DMS153 (cell line): ENCODE data around the gene ASPDH.
"Not testable (repeated sequence)": the region's sequence is repeated elsewhere in the genome, so short reads cannot be mapped to it uniquely, and the experiment has no call there.

Experiments
- DNase-seq: peaks from one replicate; lab custom pipeline; 2025; lab: John Stamatoyannopoulos, UW

Gene ASPDH

DNA sequence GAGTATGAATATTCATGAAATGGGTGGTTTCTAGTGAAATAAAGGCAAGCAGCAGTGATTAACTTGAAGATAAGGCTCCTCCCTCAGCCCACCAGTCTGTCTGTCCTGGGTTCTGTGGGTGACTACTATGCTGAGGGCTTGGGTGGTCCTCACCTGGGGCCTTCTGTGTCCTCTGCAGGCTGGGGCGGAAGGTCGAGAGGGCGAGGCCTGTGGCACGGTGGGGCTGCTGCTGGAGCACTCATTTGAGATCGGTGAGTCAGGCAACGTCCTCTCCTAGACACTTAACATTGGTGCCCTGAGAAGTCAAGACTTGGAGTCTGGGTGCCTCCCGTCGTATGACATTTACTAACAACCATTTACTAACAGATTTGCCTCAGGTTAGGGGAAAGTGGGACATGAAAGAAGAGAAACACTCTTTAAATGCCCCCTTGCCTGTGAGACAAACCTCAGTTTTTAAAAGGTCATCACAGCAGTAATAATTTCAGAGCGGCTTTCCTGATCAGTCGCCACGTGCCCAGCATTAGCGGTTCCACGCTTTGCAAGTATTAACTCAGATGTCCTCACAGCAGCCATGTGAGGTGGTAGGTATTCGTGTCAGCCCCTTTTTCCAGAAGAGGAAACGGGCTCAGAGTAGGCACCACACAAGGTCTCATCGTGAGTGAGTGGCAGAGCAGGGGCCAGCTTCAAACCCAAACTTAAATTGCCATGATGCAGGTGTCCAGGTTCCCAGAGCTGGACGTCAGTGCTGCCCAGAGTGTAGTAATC is 35.8 kb downstream of the ASPDH start:
- DNase-seq, result no peak

DNA sequence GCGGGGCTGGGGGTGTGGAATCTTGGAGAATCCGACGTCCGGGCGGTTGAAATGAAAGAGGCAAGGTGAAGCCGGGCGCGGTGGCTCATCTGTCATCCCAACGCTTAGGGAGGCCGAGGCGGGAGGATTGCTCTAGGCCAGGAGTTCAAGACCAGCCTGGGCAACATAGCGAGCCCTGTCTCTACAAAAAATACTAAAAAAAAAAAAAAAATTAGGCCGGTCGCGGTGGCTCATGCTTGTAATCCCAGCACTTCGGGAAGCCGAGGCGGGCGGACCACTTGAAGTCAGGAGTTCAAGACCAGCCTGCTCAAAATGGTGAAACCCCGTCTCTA is 36.8 kb downstream of the ASPDH start:
- DNase-seq, result no peak

DNA sequence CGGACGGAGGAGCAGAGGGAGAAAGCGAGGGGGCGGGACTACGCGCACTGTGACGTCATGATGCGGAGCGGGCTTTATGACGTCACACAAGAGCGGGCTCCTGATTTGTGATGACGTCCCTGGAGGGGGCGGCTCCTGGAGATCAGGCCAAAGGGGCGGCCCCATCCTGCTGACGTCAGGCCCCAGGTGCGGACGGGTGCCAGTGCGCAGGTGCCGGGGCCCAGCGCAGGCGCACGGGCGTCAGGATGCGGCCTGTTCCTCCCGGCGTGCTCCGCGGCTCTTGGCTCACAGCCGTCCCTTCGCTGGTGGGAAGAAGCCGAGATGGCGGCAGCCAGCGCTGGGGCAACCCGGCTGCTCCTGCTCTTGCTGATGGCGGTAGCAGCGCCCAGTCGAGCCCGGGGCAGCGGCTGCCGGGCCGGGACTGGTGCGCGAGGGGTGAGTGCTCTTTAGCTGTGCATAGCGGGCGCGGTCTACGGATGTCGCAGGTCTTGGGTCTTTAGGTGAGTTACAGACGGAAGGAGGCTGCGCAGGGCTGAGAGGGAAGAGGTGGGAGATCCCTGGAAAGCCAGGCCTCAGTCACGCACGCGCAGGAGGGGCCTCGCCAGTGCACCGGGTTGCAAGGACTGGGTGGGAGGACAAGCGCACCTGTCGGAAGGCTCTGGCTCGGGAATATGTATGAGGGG is 37.3 kb downstream of the ASPDH start, which contains the start of the genes EMC10 and GARIN5A:
TSS of gene EMC10 (plus strand) at position 284 of the 683 bp plus-strand sequence. CDS start at position 322, 38 bp downstream.
TSS of gene GARIN5A (minus strand) at position 625 of the 683 bp plus-strand sequence. CDS start at position 165, 460 bp downstream.
- DNase-seq, result peak; percentile 95

DNA sequence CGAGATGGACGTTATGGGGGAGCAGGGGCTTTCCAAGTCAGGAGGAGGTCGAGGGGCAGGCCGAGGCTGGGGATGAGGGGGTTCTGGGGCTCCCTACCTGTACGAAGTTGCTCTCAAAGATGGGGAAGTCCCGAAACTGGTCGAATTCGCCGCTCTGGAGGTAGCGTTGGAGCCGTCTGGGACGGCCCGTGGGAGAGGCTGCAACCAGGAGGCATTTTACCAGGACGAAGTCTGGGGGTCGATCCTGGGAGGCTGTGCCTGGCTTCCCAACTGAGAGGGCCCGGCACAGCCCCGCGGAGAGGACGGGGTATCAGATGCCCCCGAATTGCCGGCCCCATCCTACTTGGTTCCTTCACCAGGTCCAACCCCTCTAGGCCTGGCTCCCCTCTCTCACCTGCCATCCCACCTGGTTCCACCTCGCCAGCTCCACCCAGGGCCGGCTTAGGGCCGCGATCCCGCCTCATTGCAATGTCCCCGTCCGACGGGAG is 37.9 kb downstream of the ASPDH start:
- DNase-seq, result no peak

DNA sequence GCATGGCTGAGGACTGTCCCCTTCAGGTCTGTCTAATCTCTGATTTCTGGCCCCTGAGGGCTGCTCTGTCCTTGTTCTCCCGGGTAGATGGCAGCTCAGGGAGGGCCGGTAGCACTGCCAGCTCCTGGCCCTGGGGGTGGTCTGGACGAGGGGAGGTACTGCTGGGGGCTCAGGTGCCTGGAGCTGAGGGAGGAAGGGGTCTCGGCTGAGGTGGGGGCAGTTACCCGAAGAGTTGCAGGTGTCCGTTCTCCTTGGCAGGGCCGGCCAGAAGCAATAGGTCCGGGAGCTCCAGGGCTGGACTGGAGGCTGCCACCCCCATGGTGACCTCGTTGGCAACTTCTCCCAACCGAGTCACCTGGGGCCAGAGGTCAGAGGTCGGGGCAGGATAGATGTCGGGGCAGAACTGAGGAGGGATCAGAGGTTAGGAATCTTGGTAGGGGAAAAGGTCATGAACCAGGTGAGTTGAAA is 38.6 kb downstream of the ASPDH start:
- DNase-seq, result no peak

DNA sequence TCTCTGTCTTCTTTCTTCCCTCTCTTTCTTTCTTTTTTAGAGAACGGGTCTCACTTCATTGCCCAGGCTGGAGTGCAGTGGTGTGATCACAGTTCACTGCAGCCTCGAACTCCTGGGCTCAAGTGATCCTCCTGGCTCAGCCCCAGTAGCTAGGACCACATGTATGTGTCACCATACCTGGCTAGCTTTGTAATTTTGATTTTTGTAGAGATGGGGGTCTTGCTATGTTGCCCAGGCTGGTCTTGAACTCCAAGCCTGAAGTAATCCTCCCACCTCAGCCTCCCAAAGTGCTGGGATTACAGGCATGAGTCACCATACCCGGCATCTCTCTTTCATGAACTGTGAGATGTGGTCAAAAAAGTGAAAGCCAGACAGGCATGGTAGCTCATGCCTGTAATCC is 40.4 kb downstream of the ASPDH start:
- not testable (repeated sequence) for DNase-seq

DNA sequence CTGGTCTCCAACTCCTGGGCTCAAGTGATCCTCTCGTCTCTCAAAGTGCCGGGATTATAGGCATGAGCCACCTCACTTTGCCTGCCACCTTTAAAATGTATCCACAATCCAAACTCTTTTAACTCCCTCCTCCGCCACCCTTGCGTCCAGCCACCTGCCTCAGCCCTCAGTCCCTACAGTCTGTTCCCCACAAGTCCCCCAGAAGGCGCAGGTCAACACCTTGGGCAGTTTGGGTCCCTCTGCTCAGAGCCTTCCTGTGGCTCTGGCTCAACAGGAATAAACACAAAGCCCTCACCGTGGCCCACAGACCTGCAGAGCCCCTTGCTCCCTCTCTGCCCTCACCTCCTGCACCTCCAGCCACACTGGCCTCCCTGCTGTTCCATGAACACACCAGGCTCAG is 44.9 kb downstream of the ASPDH start:
- no peak for DNase-seq

DNA sequence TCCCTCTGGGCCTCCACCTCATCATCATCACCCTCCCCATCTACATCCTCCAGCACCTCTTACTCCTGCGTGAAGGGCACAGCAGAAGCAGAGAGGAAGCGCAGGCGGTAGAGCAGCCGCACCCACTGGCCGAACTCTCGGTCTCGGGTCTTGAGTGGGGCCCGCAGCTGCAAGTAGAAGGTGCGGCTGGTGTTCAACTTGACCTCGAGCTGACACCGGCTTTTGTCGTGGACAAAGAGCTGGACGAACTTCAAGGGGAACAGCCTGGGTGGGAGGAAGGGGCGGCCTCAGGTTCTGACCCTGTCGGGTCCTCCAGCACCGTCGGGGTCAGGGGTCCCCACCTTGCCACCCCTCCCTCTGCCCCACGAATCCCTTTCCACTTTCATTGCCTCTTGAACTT is 46.1 kb downstream of the ASPDH start:
- DNase-seq, result no peak

DNA sequence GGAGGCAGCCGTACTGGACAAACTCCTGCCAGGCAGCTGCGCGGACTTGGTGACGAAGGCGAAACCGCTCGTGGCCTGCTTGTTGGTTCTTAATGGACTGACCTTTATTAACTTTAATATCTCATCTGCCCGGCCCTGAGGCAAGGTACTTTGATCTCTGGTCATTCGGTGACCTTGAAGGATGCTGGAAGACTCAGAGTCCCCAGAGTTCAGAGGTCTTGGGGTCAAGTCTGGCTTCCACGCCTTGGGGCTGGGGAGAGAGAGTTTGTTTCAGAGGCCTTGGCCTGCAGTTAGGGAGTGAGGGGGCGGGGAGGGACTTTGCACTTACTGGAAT is 47.0 kb downstream of the ASPDH start:
- no peak for DNase-seq

DNA sequence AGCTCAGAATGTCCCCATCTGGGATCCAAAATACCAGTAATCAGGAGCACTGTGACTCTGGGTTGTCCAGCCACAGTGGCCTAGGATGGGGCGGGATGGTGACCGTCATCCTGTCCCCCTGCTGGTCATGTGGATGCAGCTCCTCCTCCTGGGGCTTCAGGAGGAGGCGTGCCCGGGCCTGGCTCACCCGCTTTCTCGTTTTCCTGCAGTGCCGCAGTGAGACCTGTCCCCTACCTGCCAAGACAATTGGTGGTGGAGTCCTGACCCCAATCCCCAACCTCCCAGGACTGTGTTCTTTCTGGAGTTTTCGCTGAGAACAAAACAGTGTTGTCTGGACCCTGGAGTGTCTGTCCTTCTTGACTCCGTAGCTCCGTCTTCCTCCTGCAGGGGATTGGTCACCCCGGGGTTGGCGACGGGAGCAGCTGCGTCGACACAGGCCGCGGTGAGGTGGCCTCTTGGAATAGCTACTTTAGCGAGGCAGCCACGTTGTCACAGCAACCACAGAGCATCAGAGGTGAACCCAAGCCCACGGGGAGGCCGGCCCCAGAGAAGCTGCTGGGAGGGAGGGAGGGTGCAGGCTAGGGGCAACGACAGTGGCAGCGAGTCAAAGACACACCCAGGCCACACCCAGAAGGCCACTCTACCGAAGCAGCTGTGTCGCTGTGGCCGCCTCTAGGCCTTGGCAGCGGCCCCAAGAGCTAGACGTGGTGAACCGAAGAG is 47.6 kb downstream of the ASPDH start:
- peak; percentile 71 for DNase-seq

DNA sequence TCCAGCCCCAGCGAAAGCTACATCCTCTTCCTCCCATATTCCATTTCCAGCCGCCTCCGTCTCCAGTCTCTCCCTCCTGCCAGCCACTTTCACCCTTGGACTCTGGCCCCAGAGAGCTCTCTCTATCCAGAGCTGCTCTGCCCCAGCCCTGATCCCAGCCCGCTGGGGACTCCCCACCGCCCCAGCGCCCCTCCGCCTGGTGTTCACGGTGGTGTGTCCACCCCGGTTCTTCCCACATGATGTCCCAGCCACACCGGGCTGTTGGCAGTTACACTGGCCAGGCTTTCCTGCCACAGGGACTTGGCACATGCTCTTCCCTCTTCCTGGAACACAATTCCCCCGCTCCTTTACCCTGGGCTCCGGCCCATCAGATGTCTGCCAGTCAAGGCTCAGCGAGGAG is 48.7 kb downstream of the ASPDH start:
- DNase-seq, result no peak

DNA sequence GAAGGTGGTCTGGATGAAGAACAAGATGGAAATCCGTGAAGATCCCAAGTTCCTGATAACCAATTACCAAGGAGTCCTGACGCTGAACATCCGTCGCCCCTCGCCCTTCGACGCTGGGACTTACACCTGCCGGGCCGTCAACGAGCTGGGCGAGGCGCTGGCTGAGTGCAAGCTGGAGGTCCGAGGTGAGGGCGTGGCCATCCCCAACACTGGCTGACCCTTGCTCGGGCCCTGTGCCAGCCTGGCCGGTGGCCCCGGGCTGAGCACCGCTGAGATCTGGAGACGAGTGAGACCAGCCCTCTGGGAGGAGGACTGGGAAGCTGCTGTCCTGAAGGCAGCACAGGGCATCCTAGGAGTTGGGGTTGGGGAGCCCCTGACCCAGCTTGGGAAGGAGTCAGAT is 49.4 kb downstream of the ASPDH start:
- DNase-seq, result no peak

DNA sequence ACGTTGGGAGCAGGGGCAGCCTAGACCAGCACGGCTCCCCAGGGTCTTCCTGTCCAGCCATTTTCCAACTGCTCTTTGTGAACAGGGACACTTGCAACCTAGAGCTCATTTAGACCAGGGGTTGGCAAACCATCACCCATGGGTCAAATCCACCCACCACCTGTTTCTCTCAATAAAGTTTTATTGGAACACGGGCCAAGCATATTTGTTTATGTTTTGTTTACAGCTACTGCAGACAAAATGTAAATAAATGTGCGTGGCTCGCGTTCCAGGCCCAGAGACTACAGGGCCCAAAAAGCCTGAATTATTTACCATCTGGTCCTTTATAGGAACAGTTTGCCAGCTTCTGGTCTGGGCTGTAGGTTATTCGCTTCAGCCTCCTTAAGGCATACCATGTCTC is 50.7 kb downstream of the ASPDH start:
- DNase-seq, result no peak
